HG02623 (cell line): ENCODE data around the gene PLCXD1.
"Not testable (repeated sequence)": the region's sequence is repeated elsewhere in the genome, so short reads cannot be mapped to it uniquely, and the experiment has no call there.

ENCODE experiments used
- ATAC-seq: cut with Tn5 transposase; IDR thresholded peaks from one replicate; pipeline ENCODE4 v1.9.1; 2021; ENCODE audit warnings: moderate library complexity; ENCODE audit not compliant: unreplicated experiment

Gene PLCXD1

GRCh38 chrX:291411-291901, 10.3 kb downstream of the PLCXD1 start:
- ATAC-seq = no peak

GRCh38 chrX:292900-293897, 12.0 kb downstream of the PLCXD1 start:
- ATAC-seq = no peak

GRCh38 chrX:295136-295535, 14.0 kb downstream of the PLCXD1 start:
- no peak for ATAC-seq

- ATAC-seq = no peak
These were observed 17.8 kb downstream of the PLCXD1 start for GRCh38 chrX:298993-299392.

- no peak for ATAC-seq
These were observed 19.2 kb downstream of the PLCXD1 start for GRCh38 chrX:300334-300733.

- ATAC-seq = no peak
These were observed 21.8 kb downstream of the PLCXD1 start for GRCh38 chrX:302975-303374.

GRCh38 chrX:305781-306613, 24.8 kb downstream of the PLCXD1 start:
- not testable (repeated sequence) for ATAC-seq

GRCh38 chrX:306614-307251, 25.6 kb downstream of the PLCXD1 start:
- ATAC-seq = not testable (repeated sequence)

GRCh38 chrX:307261-308111, 26.3 kb downstream of the PLCXD1 start:
- no peak for ATAC-seq

GRCh38 chrX:308821-309520, 27.8 kb downstream of the PLCXD1 start:
- no peak for ATAC-seq

- ATAC-seq = no peak
These were observed 29.5 kb downstream of the PLCXD1 start for GRCh38 chrX:310621-311155.

- no peak for ATAC-seq
These were observed 30.3 kb downstream of the PLCXD1 start for GRCh38 chrX:311156-312129.

GRCh38 chrX:312621-313331, 31.6 kb downstream of the PLCXD1 start:
- no peak for ATAC-seq

- ATAC-seq = no peak
These were observed 32.4 kb downstream of the PLCXD1 start for GRCh38 chrX:313546-313945.

- no peak for ATAC-seq
These were observed 32.9 kb downstream of the PLCXD1 start for GRCh38 chrX:314049-314448.

GRCh38 chrX:314781-315595, 33.8 kb downstream of the PLCXD1 start:
- ATAC-seq = no peak
